Measurements from ENCODE around the gene KPNA1. TPM values are rescaled to one million over a fixed set of nuclear protein-coding genes. Genes with fewer than 3 reads are reported as not detected.

Gene KPNA1
- total RNA-seq, 2 experiments from 2014 or later, result 47.4 to 49.0 TPM

DNA sequence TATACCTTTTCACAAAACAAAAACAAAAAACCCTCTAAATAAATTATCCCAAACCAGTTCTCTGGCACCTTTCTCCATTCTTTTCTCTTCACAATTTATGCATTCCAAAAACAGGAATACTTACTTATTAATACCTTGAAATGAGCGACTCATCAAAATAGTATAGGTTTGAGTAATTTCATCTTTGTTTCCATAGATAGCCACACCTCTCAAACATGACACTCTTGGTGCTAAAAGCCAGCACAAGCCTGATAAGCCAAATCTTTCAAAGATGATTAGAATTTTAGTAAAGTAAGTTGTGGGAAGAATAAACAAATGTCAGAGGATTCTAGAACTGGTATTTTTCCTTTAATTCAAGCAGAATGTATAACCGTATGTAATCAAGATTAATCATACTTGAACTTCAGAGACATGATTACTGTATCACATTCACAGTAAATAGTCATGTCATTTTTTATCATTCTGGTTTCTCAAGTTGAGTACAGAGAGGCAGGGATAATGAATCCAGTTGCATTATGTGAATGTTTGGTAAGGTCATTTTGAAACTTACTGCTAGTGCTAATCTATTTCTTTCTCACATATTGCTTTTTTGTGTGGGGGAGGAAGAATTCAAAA lies 86.8 kb downstream of the KPNA1 start:
- H3K4me3 Mint-ChIP-seq, result no peak overlapping the region
- peaks cover 68% of the 10 kb centered on the region for H3K36me3 Mint-ChIP-seq

DNA sequence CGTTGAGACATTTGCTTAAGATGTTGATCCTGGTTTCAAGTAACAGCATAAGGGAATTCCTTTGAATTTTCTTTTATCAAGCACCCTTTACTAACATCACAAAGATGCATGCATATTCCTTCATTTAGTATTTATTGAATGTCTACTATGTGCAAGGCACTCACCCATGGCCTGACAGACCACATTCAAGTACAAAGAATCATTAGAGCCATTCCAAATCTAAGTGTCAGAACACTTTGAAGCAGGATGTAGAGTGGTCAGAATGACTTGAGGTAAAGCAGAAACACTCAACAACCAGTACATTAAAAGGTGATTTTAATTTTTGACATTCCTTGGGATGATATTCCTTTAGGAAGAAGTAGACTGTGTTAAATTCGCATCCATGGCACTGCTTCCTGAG lies 92.9 kb downstream of the KPNA1 start:
- no peaks in the 10 kb centered on the region for H3K27me3 Mint-ChIP-seq
- no peak overlapping the region for H3K27ac Mint-ChIP-seq
- no peak overlapping the region for H3K4me3 Mint-ChIP-seq
- H3K36me3 Mint-ChIP-seq, result peaks cover 35% of the 10 kb centered on the region
- peaks cover 9% of the 10 kb centered on the region for H3K4me1 Mint-ChIP-seq
- DNase-seq, result no peak
- no peaks in the 10 kb centered on the region for H3K9me3 Mint-ChIP-seq

More for the DNA sequence above, 86.8 kb downstream of the KPNA1 start:
- Mint-ChIP-seq H3K4me1 (peaks cover 22% of the 10 kb centered on the region), H3K9me3 (peaks cover 3% of the 10 kb centered on the region), H3K27ac (peak overlapping the region; percentile 74), H3K27me3 (no peaks in the 10 kb centered on the region)
- DNase-seq, result no peak

DNA sequence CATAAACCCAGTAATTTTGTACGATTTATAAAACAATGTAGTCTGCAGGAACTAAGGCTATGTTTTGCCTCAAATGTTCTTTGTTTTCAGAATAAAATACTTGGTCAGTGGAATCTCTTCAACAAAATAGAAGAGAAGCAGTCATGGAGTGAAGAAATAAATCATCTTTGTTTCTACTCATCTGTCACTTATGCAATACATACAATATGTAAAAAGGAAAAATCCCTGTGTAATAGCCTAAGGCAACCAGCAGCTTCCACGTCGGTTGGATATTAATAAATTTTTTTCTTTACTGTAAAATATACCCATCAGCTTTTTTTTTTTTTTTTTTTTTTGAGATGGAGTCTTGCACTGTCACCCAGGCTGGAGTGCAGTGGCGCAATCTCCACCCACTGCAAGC lies 93.6 kb downstream of the KPNA1 start:
- H3K36me3 Mint-ChIP-seq, result peaks cover 30% of the 10 kb centered on the region
- peaks cover 10% of the 10 kb centered on the region for H3K4me1 Mint-ChIP-seq
- no peak overlapping the region for H3K4me3 Mint-ChIP-seq
- DNase-seq, result no peak
- H3K27me3 Mint-ChIP-seq, result no peaks in the 10 kb centered on the region
- H3K9me3 Mint-ChIP-seq, result no peaks in the 10 kb centered on the region
- H3K27ac Mint-ChIP-seq, result no peak overlapping the region

DNA sequence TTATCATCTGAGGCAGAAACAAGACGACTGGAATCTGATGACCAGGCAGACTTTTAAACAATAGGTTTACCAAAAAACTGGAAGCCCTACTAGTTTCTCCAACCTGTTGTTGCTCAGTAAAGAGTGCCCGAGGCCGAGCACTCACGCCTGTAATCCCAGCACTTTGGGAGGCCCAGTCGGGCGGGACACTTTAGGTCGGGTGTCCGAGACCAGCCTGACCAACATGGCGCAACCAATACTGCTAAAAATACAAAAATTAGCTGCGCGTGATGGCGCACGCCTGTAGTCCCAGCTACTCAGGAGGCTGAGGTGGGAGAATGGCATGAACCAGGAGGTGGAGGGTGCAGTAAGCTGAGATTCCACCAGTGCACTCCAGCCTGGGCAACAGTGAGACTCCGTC lies 97.8 kb downstream of the KPNA1 start:
- H3K27ac Mint-ChIP-seq, result peak overlapping the region; percentile 97
- peaks cover 32% of the 10 kb centered on the region for H3K4me1 Mint-ChIP-seq
- DNase-seq, result no peak
- peaks cover 38% of the 10 kb centered on the region for H3K36me3 Mint-ChIP-seq
- no peaks in the 10 kb centered on the region for H3K9me3 Mint-ChIP-seq
- H3K27me3 Mint-ChIP-seq, result no peaks in the 10 kb centered on the region
- peak overlapping the region; percentile 88 for H3K4me3 Mint-ChIP-seq

DNA sequence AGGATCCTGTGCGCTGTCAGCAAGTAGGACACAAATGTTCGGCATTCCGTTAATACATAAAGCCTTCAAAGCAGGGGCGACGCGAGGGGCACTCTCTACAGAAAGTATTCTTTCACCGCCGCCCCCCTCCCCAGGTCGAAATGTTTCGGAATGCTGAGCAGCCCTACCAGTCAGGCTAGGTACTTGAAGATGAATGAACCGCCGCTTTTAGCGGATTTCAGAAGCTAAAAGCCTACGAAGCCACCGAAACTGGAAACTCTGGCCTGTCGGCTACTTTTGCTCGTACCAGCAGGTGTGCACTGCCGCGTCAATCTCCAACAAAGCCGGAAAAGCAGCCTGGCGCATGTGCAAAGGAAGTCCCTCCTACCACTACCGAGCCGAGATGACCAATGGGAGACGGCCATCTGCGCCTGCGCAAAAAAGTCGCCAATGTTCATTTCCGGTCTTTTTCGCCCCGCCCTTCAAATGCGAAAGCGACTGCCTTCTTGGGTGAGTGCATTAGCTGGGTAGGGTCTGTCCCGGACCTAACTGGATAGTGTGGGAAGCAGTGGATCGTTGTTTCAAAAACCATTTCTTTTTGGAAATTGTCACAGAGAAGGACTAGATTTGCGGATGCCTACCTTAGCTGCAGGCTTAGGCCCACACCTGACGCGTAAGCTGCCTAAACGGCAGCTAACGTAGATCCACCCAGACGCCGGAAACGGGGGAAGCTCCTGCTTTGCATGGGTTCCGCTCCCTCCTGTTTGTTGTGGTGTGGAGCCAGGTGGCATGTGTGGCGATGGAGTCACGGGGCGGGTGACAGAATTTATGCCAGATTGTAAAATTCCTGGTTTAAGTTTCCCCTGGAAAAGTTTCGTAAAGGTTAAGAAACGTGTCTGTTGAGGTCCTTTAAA lies 98.7 kb downstream of the KPNA1 start, which contains the start of gene WDR5B:
Gene WDR5B, minus strand, starts transcription at position 301 of the 893 bp plus-strand sequence. CDS start 534 bp downstream, outside the sequence.
- Mint-ChIP-seq H3K4me3 (peak within 1 kb of the TSS; percentile 88), H3K9me3 (no peaks in the 10 kb centered on the region), H3K27me3 (no peaks in the 10 kb centered on the region), H3K36me3 (peaks cover 33% of the 10 kb centered on the region), H3K27ac (peak within 1 kb of the TSS; percentile 97), H3K4me1 (peaks cover 34% of the 10 kb centered on the region)
- DNase-seq, result peak; percentile 95

DNA sequence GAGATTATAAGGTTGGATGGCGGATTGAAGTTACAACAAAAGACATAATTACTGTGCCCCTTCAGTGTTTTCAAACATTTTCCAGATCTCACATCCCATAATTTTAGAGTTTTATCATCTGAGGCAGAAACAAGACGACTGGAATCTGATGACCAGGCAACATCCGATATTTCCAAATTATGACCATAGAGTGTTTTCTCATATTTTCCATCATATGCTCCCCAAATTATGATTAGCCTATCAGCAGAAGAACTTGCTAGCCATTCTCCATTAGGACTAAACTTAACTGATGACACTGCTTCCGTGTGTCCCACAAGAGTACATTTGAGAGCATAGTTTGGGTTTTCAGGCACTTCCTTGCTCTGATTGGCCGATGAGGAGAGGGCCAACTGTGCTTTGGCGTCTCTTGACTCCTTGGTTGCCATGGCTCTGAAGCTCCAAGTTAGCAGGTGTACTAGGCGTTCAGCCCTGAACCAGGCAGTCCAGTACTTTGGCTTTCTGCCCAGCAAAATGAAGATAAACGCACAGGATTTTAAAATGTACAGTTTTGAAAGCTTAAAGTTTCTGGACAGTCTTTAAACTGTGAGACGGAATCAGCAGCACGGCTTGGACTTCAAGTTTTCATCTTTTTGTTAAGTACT lies 99.5 kb downstream of the KPNA1 start:
- H3K27ac Mint-ChIP-seq, result peak overlapping the region; percentile 97
- peak; percentile 56 for DNase-seq
- no peaks in the 10 kb centered on the region for H3K27me3 Mint-ChIP-seq
- H3K9me3 Mint-ChIP-seq, result no peaks in the 10 kb centered on the region
- H3K4me3 Mint-ChIP-seq, result peak overlapping the region; percentile 88
- H3K4me1 Mint-ChIP-seq, result peaks cover 40% of the 10 kb centered on the region
- peaks cover 32% of the 10 kb centered on the region for H3K36me3 Mint-ChIP-seq

DNA sequence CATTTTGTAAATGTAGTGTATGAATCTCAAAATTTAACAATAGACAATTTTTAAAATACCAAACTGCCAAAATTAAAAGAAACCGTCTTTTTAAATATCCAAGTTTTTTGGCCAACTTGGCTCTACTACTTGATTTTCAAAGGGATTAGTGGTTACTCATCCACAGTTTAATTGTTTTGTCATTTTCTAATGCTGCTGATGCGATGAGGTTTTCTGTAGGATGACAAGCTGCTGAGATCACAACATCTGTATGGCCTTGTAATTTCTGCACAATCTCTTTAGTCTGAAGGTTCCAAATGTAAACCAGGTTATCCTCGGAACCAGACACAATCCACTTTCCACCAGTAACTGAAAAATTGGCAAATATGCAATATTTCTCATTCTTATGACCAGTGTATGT lies 100.3 kb downstream of the KPNA1 start:
- peaks cover 35% of the 10 kb centered on the region for H3K36me3 Mint-ChIP-seq
- H3K27me3 Mint-ChIP-seq, result no peaks in the 10 kb centered on the region
- H3K4me3 Mint-ChIP-seq, result peak overlapping the region; percentile 88
- DNase-seq, result no peak
- peaks cover 43% of the 10 kb centered on the region for H3K4me1 Mint-ChIP-seq
- H3K9me3 Mint-ChIP-seq, result no peaks in the 10 kb centered on the region
- peak overlapping the region; percentile 97 for H3K27ac Mint-ChIP-seq

DNA sequence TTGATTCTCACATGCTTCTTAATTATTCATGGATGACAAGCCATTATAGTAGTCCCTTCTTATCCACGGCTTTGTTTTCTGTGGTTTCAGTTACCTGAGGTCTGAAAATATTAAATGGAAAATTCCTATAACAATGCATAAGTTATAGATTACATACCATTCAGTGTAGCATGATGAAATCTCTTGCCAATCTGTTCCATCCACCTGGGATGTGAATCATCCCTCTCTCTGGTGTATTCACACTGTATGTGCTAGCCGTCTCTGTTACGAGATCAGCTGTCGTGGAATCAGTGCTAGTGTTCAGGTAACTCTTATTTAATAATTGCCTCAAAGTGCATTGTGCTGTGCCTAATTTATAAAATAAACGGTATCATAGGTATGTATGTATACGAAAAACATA lies 104.1 kb downstream of the KPNA1 start:
- Mint-ChIP-seq H3K4me3 (no peak overlapping the region), H3K27ac (peak overlapping the region; percentile 66), H3K27me3 (no peaks in the 10 kb centered on the region), H3K4me1 (peaks cover 50% of the 10 kb centered on the region), H3K36me3 (peaks cover 29% of the 10 kb centered on the region), H3K9me3 (no peaks in the 10 kb centered on the region)
- DNase-seq, result peak; percentile 8

DNA sequence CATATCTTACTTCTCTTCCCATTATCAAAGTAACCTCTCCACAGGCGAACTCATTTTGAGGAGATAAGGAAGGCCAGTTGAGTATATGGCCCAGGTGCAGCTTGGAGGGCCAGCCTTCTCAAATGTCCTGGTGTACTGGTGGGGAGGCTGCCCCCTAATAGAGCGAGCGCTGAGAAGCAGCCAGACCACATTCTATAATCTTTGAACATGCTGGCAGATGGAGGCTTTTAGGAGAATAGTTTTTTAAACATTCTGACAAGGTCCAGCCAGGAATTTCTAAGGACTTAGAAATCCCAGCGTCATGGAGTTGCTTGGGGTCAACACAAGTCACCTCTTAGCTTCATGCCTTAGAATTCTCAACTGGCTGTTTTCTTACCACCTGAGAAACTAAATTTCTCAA lies 104.6 kb downstream of the KPNA1 start:
- no peak for DNase-seq
- Mint-ChIP-seq H3K27me3 (no peaks in the 10 kb centered on the region), H3K4me1 (peaks cover 47% of the 10 kb centered on the region), H3K27ac (peak overlapping the region; percentile 76), H3K36me3 (peaks cover 26% of the 10 kb centered on the region), H3K4me3 (no peak overlapping the region), H3K9me3 (no peaks in the 10 kb centered on the region)

DNA sequence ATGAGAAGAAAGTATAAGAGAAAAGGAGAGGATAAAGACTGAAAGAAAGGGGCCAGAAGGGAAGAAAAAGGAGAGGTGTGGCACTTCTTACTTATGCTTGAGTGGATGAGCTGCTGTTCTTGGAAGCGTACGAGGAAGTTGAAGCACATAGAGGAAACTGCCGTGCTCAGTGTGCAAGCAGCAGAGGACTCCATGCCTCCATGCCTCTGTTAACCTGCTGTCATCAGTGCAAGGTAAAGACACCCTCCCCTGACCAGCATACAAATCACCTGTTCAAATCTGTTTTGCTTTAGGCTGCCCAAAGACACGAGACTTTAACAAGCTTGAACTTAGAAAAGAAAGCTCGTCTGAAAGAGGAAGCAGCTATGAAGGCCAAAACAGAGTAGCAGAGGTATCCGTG lies 105.3 kb downstream of the KPNA1 start:
- Mint-ChIP-seq H3K9me3 (no peaks in the 10 kb centered on the region), H3K36me3 (peaks cover 21% of the 10 kb centered on the region), H3K27me3 (no peaks in the 10 kb centered on the region), H3K4me1 (peaks cover 41% of the 10 kb centered on the region), H3K27ac (peak overlapping the region; percentile 40), H3K4me3 (no peak overlapping the region)
- no peak for DNase-seq

DNA sequence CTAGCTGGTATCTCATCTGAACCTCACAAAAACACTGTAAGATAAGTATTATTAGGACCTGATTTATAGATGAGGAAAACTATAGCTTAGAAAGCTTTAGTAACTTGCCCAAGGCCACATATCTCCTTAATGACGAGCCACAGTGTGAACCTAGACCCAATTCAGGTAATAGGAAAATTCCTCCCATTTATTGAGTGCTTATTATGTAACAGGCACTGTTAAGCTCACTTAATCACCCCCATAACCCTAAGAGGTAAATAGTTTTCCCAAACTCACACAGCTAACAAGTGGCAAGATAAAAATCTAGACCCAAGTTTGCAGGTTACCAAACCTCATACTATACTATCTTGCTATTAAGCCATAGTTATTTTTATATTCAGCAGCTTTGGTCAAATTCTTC lies 106.8 kb downstream of the KPNA1 start:
- H3K36me3 Mint-ChIP-seq, result peaks cover 13% of the 10 kb centered on the region
- no peaks in the 10 kb centered on the region for H3K27me3 Mint-ChIP-seq
- H3K9me3 Mint-ChIP-seq, result no peaks in the 10 kb centered on the region
- H3K4me3 Mint-ChIP-seq, result no peak overlapping the region
- no peak overlapping the region for H3K27ac Mint-ChIP-seq
- peaks cover 33% of the 10 kb centered on the region for H3K4me1 Mint-ChIP-seq
- no peak for DNase-seq

DNA sequence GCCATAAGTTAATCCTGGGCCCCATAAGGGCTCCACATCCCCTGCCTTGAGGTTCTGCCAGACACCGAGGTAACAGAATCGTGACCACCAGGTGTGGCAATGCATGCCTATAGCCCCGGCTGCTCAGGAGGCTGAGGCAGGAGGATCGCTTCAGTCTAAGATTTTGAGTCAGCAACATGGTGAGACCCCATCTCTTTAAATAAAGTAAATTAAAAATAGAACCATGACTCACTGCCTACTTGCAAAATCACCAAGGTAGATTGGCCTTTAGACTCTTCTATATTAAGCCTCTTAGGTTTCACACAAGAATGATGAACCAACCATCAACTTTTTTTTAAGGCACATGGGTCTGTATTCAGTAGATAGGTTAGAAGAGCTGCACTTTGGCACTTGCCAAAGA lies 108.5 kb downstream of the KPNA1 start:
- no peaks in the 10 kb centered on the region for H3K27me3 Mint-ChIP-seq
- H3K4me1 Mint-ChIP-seq, result peaks cover 24% of the 10 kb centered on the region
- H3K36me3 Mint-ChIP-seq, result peaks cover 10% of the 10 kb centered on the region
- no peaks in the 10 kb centered on the region for H3K9me3 Mint-ChIP-seq
- no peak for DNase-seq
- H3K27ac Mint-ChIP-seq, result peak overlapping the region; percentile 43
- no peak overlapping the region for H3K4me3 Mint-ChIP-seq

DNA sequence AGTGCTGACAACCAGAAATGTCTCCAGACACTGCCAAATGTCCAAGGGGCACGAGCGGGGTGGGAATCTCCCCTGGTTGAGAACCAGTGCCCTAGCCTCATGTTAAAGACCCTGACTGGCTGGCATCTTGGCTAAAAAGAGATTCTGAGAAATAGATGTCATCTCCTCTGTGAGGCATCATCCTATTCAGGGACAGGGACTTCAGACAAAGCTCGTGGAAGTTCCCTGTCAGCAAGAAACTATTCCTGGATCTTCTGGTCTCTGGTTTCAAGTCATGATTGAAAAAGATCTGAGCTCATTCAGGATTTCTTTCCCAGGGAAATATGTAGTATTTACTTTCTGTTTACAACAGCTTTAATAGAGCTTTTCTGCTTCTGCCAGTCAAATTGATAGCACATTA lies 109.7 kb downstream of the KPNA1 start:
- H3K27me3 Mint-ChIP-seq, result no peaks in the 10 kb centered on the region
- peaks cover 9% of the 10 kb centered on the region for H3K36me3 Mint-ChIP-seq
- peaks cover 18% of the 10 kb centered on the region for H3K4me1 Mint-ChIP-seq
- no peak for DNase-seq
- H3K9me3 Mint-ChIP-seq, result no peaks in the 10 kb centered on the region
- H3K27ac Mint-ChIP-seq, result no peak overlapping the region
- H3K4me3 Mint-ChIP-seq, result no peak overlapping the region

DNA sequence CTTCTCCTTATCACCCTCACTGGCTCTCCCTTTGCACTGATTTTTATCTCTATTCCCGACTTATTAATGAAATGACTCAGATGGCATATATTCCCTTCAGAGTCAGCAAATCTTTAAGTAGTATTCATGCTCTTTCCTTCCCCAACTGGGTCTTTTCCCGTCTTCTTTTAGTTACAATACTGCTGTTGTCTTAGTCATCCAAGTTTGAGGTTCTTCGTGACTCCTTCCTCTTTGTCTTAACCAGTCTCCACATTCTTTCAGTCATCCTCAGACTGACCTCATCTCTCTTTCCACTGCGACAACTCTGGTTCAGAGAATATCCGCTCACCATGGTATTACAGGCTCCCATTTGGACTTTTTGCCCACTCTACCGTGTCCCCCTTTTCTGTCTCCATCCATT lies 111.2 kb downstream of the KPNA1 start:
- Mint-ChIP-seq H3K27ac (no peak overlapping the region), H3K9me3 (no peaks in the 10 kb centered on the region), H3K27me3 (no peaks in the 10 kb centered on the region), H3K36me3 (peaks cover 5% of the 10 kb centered on the region), H3K4me3 (no peak overlapping the region), H3K4me1 (peaks cover 11% of the 10 kb centered on the region)
- DNase-seq, result no peak

DNA sequence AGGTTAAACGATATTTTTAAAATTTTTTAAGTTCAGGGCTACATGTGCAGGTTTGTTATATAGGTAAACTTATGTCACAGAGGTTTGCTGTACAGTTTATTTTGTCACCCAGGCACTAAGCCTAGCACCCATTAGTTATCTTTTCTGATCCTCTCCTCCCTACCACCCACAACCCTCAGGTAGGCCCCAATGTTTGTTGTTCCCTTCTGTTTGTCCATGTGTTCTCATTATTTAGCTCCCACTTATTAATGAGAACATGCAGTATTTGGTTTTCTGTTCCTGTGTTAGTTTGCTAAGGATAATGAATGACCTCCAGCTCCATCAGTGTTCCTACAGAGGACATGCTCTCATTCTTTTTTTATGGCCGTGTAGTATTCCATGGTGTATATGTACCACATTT lies 115.8 kb downstream of the KPNA1 start:
- Mint-ChIP-seq H3K36me3 (peaks cover 18% of the 10 kb centered on the region), H3K4me1 (peaks cover 40% of the 10 kb centered on the region), H3K27me3 (no peaks in the 10 kb centered on the region), H3K4me3 (no peak overlapping the region), H3K27ac (no peak overlapping the region), H3K9me3 (no peaks in the 10 kb centered on the region)
- DNase-seq, result no peak

Data from activated naive CD8-positive, alpha-beta T cell treated with anti-CD3 and anti-CD28 coated beads for 36 hours (primary cell).